ENCODE measurements around the gene FLRT3. TPM values are rescaled to one million over a fixed set of nuclear protein-coding genes. Genes with fewer than 3 reads are reported as not detected.

Gene FLRT3
- total and polyA plus RNA-seq, 2 experiments from 2014 or later = 98.6 to 141 TPM

GRCh38 chr20:14343491-14344065, 6.2 kb upstream of the FLRT3 start:
- H3K9me2 ChIP-seq (replicated peaks; ENCODE audit: insufficient read depth) = no peaks in the 10 kb centered on the region
- H4K20me1 ChIP-seq (ENCODE audit: insufficient read depth, poor library complexity, severe bottlenecking) = no peaks in the 10 kb centered on the region
- peak overlapping the region; percentile 5 for H3K27ac ChIP-seq
- no peak overlapping the region for H3K4me3 ChIP-seq
- peaks cover 11% of the 10 kb centered on the region for H3K4me1 ChIP-seq (ENCODE audit: insufficient read depth)
- H3K79me2 ChIP-seq = no peaks in the 10 kb centered on the region
- no peaks in the 10 kb centered on the region for H3K9me3 ChIP-seq (ENCODE audit: low read depth)
- no peak overlapping the region for H3K4me2 ChIP-seq
- no peaks in the 10 kb centered on the region for H3K27me3 ChIP-seq
- TF ChIP-seq, protein P1, sequence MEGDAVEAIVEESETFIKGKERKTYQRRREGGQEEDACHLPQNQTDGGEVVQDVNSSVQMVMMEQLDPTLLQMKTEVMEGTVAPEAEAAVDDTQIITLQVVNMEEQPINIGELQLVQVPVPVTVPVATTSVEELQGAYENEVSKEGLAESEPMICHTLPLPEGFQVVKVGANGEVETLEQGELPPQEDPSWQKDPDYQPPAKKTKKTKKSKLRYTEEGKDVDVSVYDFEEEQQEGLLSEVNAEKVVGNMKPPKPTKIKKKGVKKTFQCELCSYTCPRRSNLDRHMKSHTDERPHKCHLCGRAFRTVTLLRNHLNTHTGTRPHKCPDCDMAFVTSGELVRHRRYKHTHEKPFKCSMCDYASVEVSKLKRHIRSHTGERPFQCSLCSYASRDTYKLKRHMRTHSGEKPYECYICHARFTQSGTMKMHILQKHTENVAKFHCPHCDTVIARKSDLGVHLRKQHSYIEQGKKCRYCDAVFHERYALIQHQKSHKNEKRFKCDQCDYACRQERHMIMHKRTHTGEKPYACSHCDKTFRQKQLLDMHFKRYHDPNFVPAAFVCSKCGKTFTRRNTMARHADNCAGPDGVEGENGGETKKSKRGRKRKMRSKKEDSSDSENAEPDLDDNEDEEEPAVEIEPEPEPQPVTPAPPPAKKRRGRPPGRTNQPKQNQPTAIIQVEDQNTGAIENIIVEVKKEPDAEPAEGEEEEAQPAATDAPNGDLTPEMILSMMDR (IDR thresholded peaks at IDR 0.05; ENCODE audit: poor library complexity) = no peak
- no peak for TF ChIP-seq EZH2phosphoT487 (IDR thresholded peaks at IDR 0.05; ENCODE audit: low read depth, severe bottlenecking, unreplicated experiment)
- no peak for TF ChIP-seq EZH2 (IDR thresholded peaks at IDR 0.05; ENCODE audit: borderline replicate concordance)
- no peak for DNase-seq (ENCODE audit: low spot score)
- WGBS (ENCODE audit: low lambda C conversion rate, missing lambda C conversion rate) = 70% methylated on average over 2 of the region's 2 CpGs
- no peak overlapping the region for H2AFZ ChIP-seq
- no peaks in the 10 kb centered on the region for H3K36me3 ChIP-seq (replicated peaks; ENCODE audit: insufficient read depth, low read depth)

DNA sequence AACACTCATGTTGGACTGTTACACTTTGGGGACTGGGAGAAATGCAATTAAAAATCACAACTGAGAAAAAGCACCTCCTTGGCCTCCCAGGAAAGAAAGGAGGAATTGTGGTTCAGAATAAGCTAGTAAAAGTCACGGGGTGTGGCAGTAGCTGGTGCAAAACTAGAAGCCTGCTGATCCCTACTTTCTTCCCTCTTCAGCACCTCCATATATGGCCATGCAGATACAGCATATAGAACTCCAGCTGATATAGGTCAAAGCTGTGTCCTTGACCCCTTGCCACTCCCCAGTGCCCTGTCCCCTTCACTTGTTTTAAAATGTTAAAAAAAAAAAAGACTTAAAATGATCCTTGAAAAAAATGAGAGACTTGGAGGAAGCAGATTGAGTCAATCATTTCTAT, 5.5 kb upstream of the FLRT3 start:
- WGBS (ENCODE audit: low lambda C conversion rate, missing lambda C conversion rate) = 69% methylated on average over 1 of the region's 1 CpG
- H3K4me3 ChIP-seq = no peak overlapping the region
- no peaks in the 10 kb centered on the region for H3K9me2 ChIP-seq (replicated peaks; ENCODE audit: insufficient read depth)
- H3K27ac ChIP-seq = peak overlapping the region; percentile 5
- no peak overlapping the region for H3K4me2 ChIP-seq
- no peaks in the 10 kb centered on the region for H4K20me1 ChIP-seq (ENCODE audit: insufficient read depth, poor library complexity, severe bottlenecking)
- H3K9me3 ChIP-seq (ENCODE audit: low read depth) = no peaks in the 10 kb centered on the region
- no peak for DNase-seq (ENCODE audit: low spot score)
- H3K27me3 ChIP-seq = no peaks in the 10 kb centered on the region
- no peak overlapping the region for H2AFZ ChIP-seq
- H3K79me2 ChIP-seq = no peaks in the 10 kb centered on the region
- H3K4me1 ChIP-seq (ENCODE audit: insufficient read depth) = peaks cover 11% of the 10 kb centered on the region
- no peaks in the 10 kb centered on the region for H3K36me3 ChIP-seq (replicated peaks; ENCODE audit: insufficient read depth, low read depth)
- TF ChIP-seq, protein P1 (IDR thresholded peaks at IDR 0.05; ENCODE audit: poor library complexity) = no peak
- TF ChIP-seq EZH2 (IDR thresholded peaks at IDR 0.05; ENCODE audit: borderline replicate concordance) (no peak), EZH2phosphoT487 (IDR thresholded peaks at IDR 0.05; ENCODE audit: low read depth, severe bottlenecking, unreplicated experiment) (no peak)

DNA sequence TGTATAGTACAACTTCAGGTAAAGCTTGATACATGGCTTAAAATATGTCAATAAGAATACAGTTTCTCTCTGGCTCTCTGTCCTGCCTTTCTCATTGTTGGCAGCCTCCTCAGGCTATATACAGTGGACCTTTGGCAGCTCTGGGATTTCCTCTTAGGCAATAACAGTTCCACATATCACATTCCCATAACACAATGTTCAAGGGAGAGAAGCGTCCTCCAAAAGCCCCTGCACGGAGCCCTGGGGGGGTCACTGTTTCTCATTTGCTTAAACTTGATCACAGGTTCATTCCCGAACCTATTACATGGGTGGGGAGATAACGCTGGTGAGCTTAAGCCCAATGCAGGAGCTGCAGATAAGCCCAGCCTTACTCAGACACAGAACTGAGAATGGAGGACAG, 4.4 kb upstream of the FLRT3 start:
- DNase-seq (ENCODE audit: low spot score) = peak; percentile 19
- Histone ChIP-seq H3K9me2 (replicated peaks; ENCODE audit: insufficient read depth) (no peaks in the 10 kb centered on the region), H3K27me3 (no peaks in the 10 kb centered on the region), H3K9me3 (ENCODE audit: low read depth) (no peaks in the 10 kb centered on the region), H3K36me3 (replicated peaks; ENCODE audit: insufficient read depth, low read depth) (no peaks in the 10 kb centered on the region), H2AFZ (no peak overlapping the region), H3K4me3 (no peak overlapping the region), H3K4me1 (ENCODE audit: insufficient read depth) (peaks cover 11% of the 10 kb centered on the region), H3K4me2 (no peak overlapping the region), H4K20me1 (ENCODE audit: insufficient read depth, poor library complexity, severe bottlenecking) (no peaks in the 10 kb centered on the region), H3K27ac (no peak overlapping the region), H3K79me2 (peaks cover 4% of the 10 kb centered on the region)
- TF ChIP-seq, protein P1 (IDR thresholded peaks at IDR 0.05; ENCODE audit: poor library complexity) = no peak
- TF ChIP-seq EZH2phosphoT487 (IDR thresholded peaks at IDR 0.05; ENCODE audit: low read depth, severe bottlenecking, unreplicated experiment) = no peak
- TF ChIP-seq EZH2 (IDR thresholded peaks at IDR 0.05; ENCODE audit: borderline replicate concordance) = no peak
- WGBS (ENCODE audit: low lambda C conversion rate, missing lambda C conversion rate) = 40% methylated on average over 4 of the region's 4 CpGs
